Activated T-cell treated with anti-CD3 and anti-CD28 coated beads for 1 hour (primary cell): ENCODE data around the gene PPM1A.
"Not testable (repeated sequence)": the region's sequence is repeated elsewhere in the genome, so short reads cannot be mapped to it uniquely, and the experiment has no call there.

Experiments
- DNase-seq: peaks from one replicate; pipeline ENCODE4 v3.0.0-alpha.2; 2020; ENCODE audit warnings: low read depth

PPM1A gene

GRCh38 chr14:60266021-60266937 is 17.3 kb downstream of the PPM1A start:
- DNase-seq: no peak

GRCh38 chr14:60272177-60272576 is 23.2 kb downstream of the PPM1A start:
- no peak for DNase-seq

- DNase-seq: no peak
Observed at GRCh38 chr14:60273956-60274355, 24.9 kb downstream of the PPM1A start.

GRCh38 chr14:60274448-60274847 is 25.4 kb downstream of the PPM1A start:
- no peak for DNase-seq

- DNase-seq: no peak
Observed at GRCh38 chr14:60275932-60276331, 26.9 kb downstream of the PPM1A start.

GRCh38 chr14:60276347-60276746 is 27.3 kb downstream of the PPM1A start:
- DNase-seq: no peak

GRCh38 chr14:60277605-60278190 is 28.7 kb downstream of the PPM1A start:
- no peak for DNase-seq

GRCh38 chr14:60278350-60278749 is 29.3 kb downstream of the PPM1A start:
- no peak for DNase-seq

- no peak for DNase-seq
Observed at GRCh38 chr14:60287452-60287851, 38.4 kb downstream of the PPM1A start.

- DNase-seq: no peak
Observed at GRCh38 chr14:60288279-60288678, 39.3 kb downstream of the PPM1A start.

- DNase-seq: no peak
Observed at GRCh38 chr14:60294411-60295069, 45.5 kb downstream of the PPM1A start.

- DNase-seq: no peak
Observed at GRCh38 chr14:60300019-60300418, 51.0 kb downstream of the PPM1A start.

- DNase-seq: no peak
Observed at GRCh38 chr14:60301685-60302084, 52.7 kb downstream of the PPM1A start.

GRCh38 chr14:60302663-60303062 is 53.6 kb downstream of the PPM1A start:
- DNase-seq: no peak

GRCh38 chr14:60303745-60304144 is 54.7 kb downstream of the PPM1A start:
- no peak for DNase-seq

- DNase-seq: no peak
Observed at GRCh38 chr14:60304509-60304908, 55.5 kb downstream of the PPM1A start.

- no peak for DNase-seq
Observed at GRCh38 chr14:60309867-60310552, 61.0 kb downstream of the PPM1A start.

GRCh38 chr14:60311417-60311816 is 62.4 kb downstream of the PPM1A start:
- DNase-seq: no peak

- DNase-seq: no peak
Observed at GRCh38 chr14:60313093-60313492, 64.1 kb downstream of the PPM1A start.

GRCh38 chr14:60315196-60315990 is 66.4 kb downstream of the PPM1A start:
- no peak for DNase-seq

- DNase-seq: no peak
Observed at GRCh38 chr14:60317609-60318008, 68.6 kb downstream of the PPM1A start.

- not testable (repeated sequence) for DNase-seq
Observed at GRCh38 chr14:60320860-60321259, 71.8 kb downstream of the PPM1A start.
